GM23248 (cell line): ENCODE measurements around the gene TRIOBP.

Source experiments
- EZH2 ChIP-seq: fragments of 200-600 bp; sonication (generic); IDR thresholded peaks from 2 replicates; pipeline ENCODE4 v1.6.1; 2018; ENCODE audit warnings: antibody characterized with exemption, mild to moderate bottlenecking; ENCODE audit not compliant: insufficient read depth, poor library complexity, severe bottlenecking
- EZH2phosphoT487 ChIP-seq: fragments of 200-600 bp; sonication (generic); IDR thresholded peaks from 2 replicates; pipeline ENCODE4 v1.6.1; 2018; ENCODE audit warnings: antibody characterized with exemption, moderate library complexity, mild to moderate bottlenecking, low read depth; ENCODE audit not compliant: insufficient read depth

DNA sequence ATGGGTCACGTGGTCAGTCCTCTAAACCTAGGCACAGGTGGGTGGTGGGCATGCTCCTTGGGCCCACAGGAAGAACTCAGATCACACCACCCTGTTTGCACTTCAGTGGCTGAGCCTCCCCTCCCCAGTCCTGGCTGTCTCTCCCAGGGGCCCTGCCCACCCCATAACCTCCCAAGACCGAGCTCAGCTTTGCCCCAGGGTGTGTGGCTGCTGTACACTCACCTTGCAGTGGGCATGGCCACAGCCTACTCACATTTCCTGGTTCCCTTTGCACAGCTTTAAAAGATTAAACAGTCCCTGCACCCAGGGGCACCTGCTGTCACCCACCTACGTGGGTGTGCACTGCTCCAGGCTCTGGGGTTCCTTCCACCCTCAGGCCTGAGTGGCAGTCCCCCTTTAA, 13.8 kb downstream of the TRIOBP start:
- TF ChIP-seq EZH2 (no peak), EZH2phosphoT487 (no peak)
